Liver (tissue), 9 donors: ENCODE results near the gene TFPI. TPM values are rescaled to one million over a fixed set of nuclear protein-coding genes. Genes with fewer than 3 reads are reported as not detected.

Source experiments
- DNase-seq: peaks from one replicate; pipeline ENCODE4 v3.0.0-alpha.2; 2017; ENCODE audit warnings: low spot score
- H3K27ac ChIP-seq, 2 donors: one replicate each; pipeline ENCODE4 v1.7.0; 2013; ENCODE audit warnings: inconsistent platforms in 2 of 2, low read length in 2 of 2, control low read depth in 1 of 2, low read depth in 1 of 2, mild to moderate bottlenecking in 1 of 2
- H3K27me3 ChIP-seq, 4 donors: one replicate each; pipeline versions ENCODE4 v1.6.1 to v1.7.0; 2013; ENCODE audit warnings: low read length in 3 of 4, inconsistent platforms in 1 of 4, mild to moderate bottlenecking in 1 of 4, moderate library complexity in 1 of 4; ENCODE audit not compliant: control insufficient read depth in 4 of 4, insufficient read depth in 4 of 4
- H3K36me3 ChIP-seq, 4 donors: one replicate each; pipeline versions ENCODE4 v1.6.1 to v1.7.0; 2013; ENCODE audit warnings: low read length in 3 of 4, mild to moderate bottlenecking in 3 of 4, low read depth in 1 of 4, moderate library complexity in 1 of 4; ENCODE audit not compliant: control insufficient read depth in 4 of 4, insufficient read depth in 3 of 4
- H3K4me1 ChIP-seq, 4 donors: one replicate each; pipeline versions ENCODE4 v1.6.1 to v1.7.0; 2013; ENCODE audit warnings: low read length in 3 of 4, mild to moderate bottlenecking in 3 of 4, moderate library complexity in 1 of 4; ENCODE audit not compliant: control insufficient read depth in 4 of 4, insufficient read depth in 4 of 4
- H3K4me3 ChIP-seq, 3 donors: one replicate each; pipeline versions ENCODE4 v1.6.1 to v1.7.0; 2013; ENCODE audit warnings: low read length in 3 of 3, control low read depth in 1 of 3, low read depth in 1 of 3, mild to moderate bottlenecking in 1 of 3
- H3K9ac ChIP-seq, 2 donors: one replicate each; pipeline ENCODE4 v1.7.0; 2013; ENCODE audit warnings: low read length in 2 of 2, mild to moderate bottlenecking in 2 of 2, moderate library complexity in 2 of 2, control low read depth in 1 of 2, low read depth in 1 of 2
- H3K9me3 ChIP-seq, 4 donors: one replicate each; pipeline versions ENCODE4 v1.6.1 to v1.7.0; 2013; ENCODE audit warnings: low read length in 3 of 4; ENCODE audit not compliant: control insufficient read depth in 4 of 4
- ATF3 ChIP-seq: IDR thresholded peaks from 2 replicates; pipeline ENCODE4 v1.6.1; 2016; ENCODE audit warnings: antibody characterized with exemption
- CTCF ChIP-seq: fragments of 150-350 bp; IDR thresholded peaks from 2 replicates; pipeline ENCODE4 v1.5.1; 2017; ENCODE audit warnings: improper control_type of control experiment, low read depth, low read length; ENCODE audit not compliant: missing input control
- EGR1 ChIP-seq, 2 donors: IDR thresholded peaks; 2 replicates each; pipeline ENCODE4 v1.6.1; 2016 to 2018; ENCODE audit warnings: antibody characterized with exemption in 2 of 2, low read depth in 2 of 2
- FOXA1 ChIP-seq: IDR thresholded peaks from 2 replicates; pipeline ENCODE4 v1.6.1; 2016; ENCODE audit warnings: antibody characterized with exemption
- FOXA2 ChIP-seq: IDR thresholded peaks from 2 replicates; pipeline ENCODE4 v1.6.1; 2016; ENCODE audit warnings: antibody characterized with exemption
- GABPA ChIP-seq, 2 donors: IDR thresholded peaks in 1 of 2; conservative IDR thresholded peaks in 1 of 2; 2 replicates each; pipeline ENCODE4 v1.6.1; 2016; ENCODE audit warnings: antibody characterized with exemption in 2 of 2, mild to moderate bottlenecking in 1 of 2, moderate library complexity in 1 of 2
- HNF4A ChIP-seq, 2 donors: conservative IDR thresholded peaks; 2 replicates each; pipeline ENCODE4 v1.6.1; 2016; ENCODE audit warnings: antibody characterized with exemption in 2 of 2, mild to moderate bottlenecking in 2 of 2
- HNF4G ChIP-seq: IDR thresholded peaks from 2 replicates; pipeline ENCODE4 v1.6.1; 2016; ENCODE audit warnings: antibody characterized with exemption
- JUND ChIP-seq, 2 donors: IDR thresholded peaks; 2 replicates each; pipeline ENCODE4 v1.6.1; 2016; ENCODE audit warnings: antibody characterized with exemption in 2 of 2
- NR2F2 ChIP-seq: IDR thresholded peaks from 2 replicates; pipeline ENCODE4 v1.6.1; 2016; ENCODE audit warnings: antibody characterized with exemption
- RAD21 ChIP-seq, 2 donors: IDR thresholded peaks; 2 replicates each; pipeline ENCODE4 v1.6.1; 2016; ENCODE audit warnings: antibody characterized with exemption in 2 of 2, mild to moderate bottlenecking in 2 of 2
- REST ChIP-seq: IDR thresholded peaks from 2 replicates; pipeline ENCODE4 v1.6.1; 2016; ENCODE audit warnings: antibody characterized with exemption, mild to moderate bottlenecking
- RXRA ChIP-seq, 2 donors: IDR thresholded peaks; 2 replicates each; pipeline ENCODE4 v1.6.1; 2017 to 2018; ENCODE audit warnings: antibody characterized with exemption in 2 of 2, mild to moderate bottlenecking in 1 of 2
- SP1 ChIP-seq: IDR thresholded peaks from 2 replicates; pipeline ENCODE4 v1.6.1; 2018; ENCODE audit warnings: antibody characterized with exemption, mild to moderate bottlenecking
- YY1 ChIP-seq: IDR thresholded peaks from 2 replicates; pipeline ENCODE4 v1.6.1; 2016; ENCODE audit warnings: antibody characterized with exemption, mild to moderate bottlenecking
- ZBTB33 ChIP-seq: IDR thresholded peaks from 2 replicates; pipeline ENCODE4 v1.6.1; 2016; ENCODE audit warnings: antibody characterized with exemption
- WGBS: extraction: QIAGEN DNeasy Blood & Tissue Kit; methylation state at CpG from one replicate; pipeline ENCODE4 v1.1.7; 2013; 5-methylcytosine and 5-hydroxymethylcytosine counted together
- polyA plus RNA-seq, 2 donors: library from polyadenylated mRNA; stranded (reverse) in 1 of 2; unstranded in 1 of 2; fragments of 200-250 nt in 1 of 2; fragments of >200 nt in 1 of 2; fragmentation: Nextera tagmentation in 1 of 2; extraction: Ambion mirVana in 1 of 2; gene quantifications; one replicate each; pipeline versions ENCODE4 v1.2.1 to v1.2.3, GENCODE V29; 2013 to 2015
- total RNA-seq, 2 donors: library from RNA; depleted of rRNA; stranded (reverse); fragments of >200 nt; gene quantifications; one replicate each; pipeline ENCODE4 v1.2.3, GENCODE V29; 2014
- donor health status: healthy.
- donor health status: healthy.
- donor health status: healthy.
- donor health status: healthy.
- donor health status: healthy.

TFPI gene
- total and polyA plus RNA-seq, 4 donors, result 55.8 to 211 (median 130) TPM

- Histone ChIP-seq H3K4me1 (peaks cover 0 to 4% (median 4%) of the 10 kb centered on the region in 4 donors), H3K4me3 (no peak overlapping the region), H3K27me3 (no peaks in the 10 kb centered on the region), H3K9ac (no peak overlapping the region), H3K9me3 (no peaks in the 10 kb centered on the region), H3K27ac (no peak overlapping the region), H3K36me3 (peaks cover 0 to 19% (median 10%) of the 10 kb centered on the region in 4 donors)
- WGBS, result 86% methylated on average over 1 of the region's 1 CpG
- no peak for TF ChIP-seq JUND (IDR thresholded peaks at IDR 0.05)
- TF ChIP-seq EGR1 (IDR thresholded peaks at IDR 0.05; ENCODE audit: low read depth in 2 of 2), result no peak
- no peak for TF ChIP-seq FOXA2
- TF ChIP-seq NR2F2, result no peak
- no peak for TF ChIP-seq RXRA (IDR thresholded peaks at IDR 0.05)
- no peak for TF ChIP-seq GABPA (IDR thresholded peaks at IDR 0.05 in 1 of 2, conservative IDR thresholded peaks at IDR 0.05 in 1 of 2)
- TF ChIP-seq SP1, result no peak
- TF ChIP-seq FOXA1, result no peak
- no peak for TF ChIP-seq ZBTB33
- no peak for TF ChIP-seq RAD21 (IDR thresholded peaks at IDR 0.05)
- TF ChIP-seq REST, result no peak
- TF ChIP-seq YY1, result no peak
- no peak for TF ChIP-seq ATF3
- TF ChIP-seq CTCF, result no peak
- no peak for TF ChIP-seq HNF4G
- no peak for TF ChIP-seq HNF4A (conservative IDR thresholded peaks at IDR 0.05)
- DNase-seq, result no peak
Measured at GRCh38 chr2:187485523-187485922, 68.7 kb downstream of the TFPI start.

- no peaks in the 10 kb centered on the region for H3K9me3 ChIP-seq
- no peak overlapping the region for H3K4me3 ChIP-seq
- peaks cover 0 to 31% (median 16%) of the 10 kb centered on the region in 4 donors for H3K36me3 ChIP-seq
- WGBS, result 32% methylated on average over 2 of the region's 2 CpGs
- peaks cover 0 to 4% (median 4%) of the 10 kb centered on the region in 4 donors for H3K4me1 ChIP-seq
- peak overlapping the region in 1 of 2 donors; percentile 12 for H3K27ac ChIP-seq
- no peaks in the 10 kb centered on the region for H3K27me3 ChIP-seq
- DNase-seq, result no peak
- TF ChIP-seq NR2F2 (no peak), HNF4G (no peak), RXRA (IDR thresholded peaks at IDR 0.05) (no peak), HNF4A (conservative IDR thresholded peaks at IDR 0.05) (no peak), JUND (IDR thresholded peaks at IDR 0.05) (no peak), SP1 (no peak)
- H3K9ac ChIP-seq, result no peak overlapping the region
Measured at GRCh38 chr2:187483537-187483936, 70.7 kb downstream of the TFPI start.
